MM.1S (cell line): ENCODE measurements around the gene MARCO.

ENCODE experiments used
- DNase-seq: peaks from one replicate; pipeline ENCODE4 v3.0.0-alpha.2; 2015
- H2AFZ ChIP-seq: fragments of 300-600 bp; sonication (generic); 2 replicates; pipeline ENCODE4 v1.6.0; 2016; ENCODE audit warnings: antibody characterized with exemption, low read length
- H3F3A ChIP-seq: fragments of 300-600 bp; sonication (generic); 2 replicates; pipeline ENCODE4 v1.6.1; 2016; ENCODE audit warnings: mild to moderate bottlenecking, antibody characterized with exemption, low read length, moderate library complexity, mixed read lengths; ENCODE audit not compliant: insufficient read depth
- H3K27ac ChIP-seq: fragments of 300-600 bp; sonication (generic); 2 replicates; pipeline ENCODE4 v1.5.1; 2016; ENCODE audit warnings: mild to moderate bottlenecking, low read length
- H3K27me3 ChIP-seq: fragments of 300-600 bp; sonication (generic); replicated peaks from 2 replicates; pipeline ENCODE4 v1.6.0; 2016; ENCODE audit warnings: low read length; ENCODE audit not compliant: insufficient read depth
- H3K36me3 ChIP-seq: fragments of 300-600 bp; sonication (generic); replicated peaks from 2 replicates; pipeline ENCODE4 v1.6.1; 2016; ENCODE audit warnings: mild to moderate bottlenecking, low read length, mixed read lengths; ENCODE audit not compliant: insufficient read depth
- H3K4me1 ChIP-seq: fragments of 300-600 bp; sonication (generic); 2 replicates; pipeline ENCODE4 v1.6.1; 2016; ENCODE audit warnings: low read length, mixed read lengths
- H3K4me2 ChIP-seq: fragments of 300-600 bp; sonication (generic); 2 replicates; pipeline ENCODE4 v1.6.0; 2016; ENCODE audit warnings: low read depth, low read length
- H3K4me3 ChIP-seq: fragments of 300-600 bp; sonication (generic); 2 replicates; pipeline ENCODE4 v1.5.1; 2016; ENCODE audit warnings: low read length, mixed read lengths
- H3K79me2 ChIP-seq: fragments of 300-600 bp; sonication (generic); 2 replicates; pipeline ENCODE4 v1.6.1; 2016; ENCODE audit warnings: mixed run types, low read length, mixed read lengths
- H3K9ac ChIP-seq: fragments of 300-600 bp; sonication (generic); 2 replicates; pipeline ENCODE4 v1.6.1; 2016; ENCODE audit warnings: low read length, mixed read lengths
- H3K9me2 ChIP-seq: fragments of 300-600 bp; sonication (generic); replicated peaks from 2 replicates; pipeline ENCODE4 v1.6.1; 2016; ENCODE audit warnings: mild to moderate bottlenecking, low read length, mixed read lengths; ENCODE audit not compliant: insufficient read depth
- H3K9me3 ChIP-seq: fragments of 300-600 bp; sonication (generic); replicated peaks from 2 replicates; pipeline ENCODE4 v1.6.1; 2016; ENCODE audit warnings: mild to moderate bottlenecking, low read length, mixed read lengths; ENCODE audit not compliant: insufficient read depth
- H4K20me1 ChIP-seq: fragments of 300-600 bp; sonication (generic); 2 replicates; pipeline ENCODE4 v1.6.1; 2016; ENCODE audit warnings: mild to moderate bottlenecking, low read length, moderate library complexity, mixed read lengths; ENCODE audit not compliant: insufficient read depth
- CTCF ChIP-seq: fragments of 300-600 bp; sonication (generic); IDR thresholded peaks from 2 replicates; pipeline ENCODE4 v1.5.1; 2016; ENCODE audit warnings: antibody characterized with exemption, low read length, mixed read lengths
- EZH2 ChIP-seq: fragments of 300-600 bp; sonication (generic); optimal IDR thresholded peaks from 2 replicates; pipeline ENCODE3; 2017; ENCODE audit warnings: low read depth, mild to moderate bottlenecking, antibody characterized with exemption, low read length, mixed read lengths
- EZH2phosphoT487 ChIP-seq: fragments of 300-600 bp; sonication (generic); IDR thresholded peaks from 2 replicates; pipeline ENCODE4 v1.6.1; 2018; ENCODE audit warnings: antibody characterized with exemption, low read length

Gene MARCO

DNA sequence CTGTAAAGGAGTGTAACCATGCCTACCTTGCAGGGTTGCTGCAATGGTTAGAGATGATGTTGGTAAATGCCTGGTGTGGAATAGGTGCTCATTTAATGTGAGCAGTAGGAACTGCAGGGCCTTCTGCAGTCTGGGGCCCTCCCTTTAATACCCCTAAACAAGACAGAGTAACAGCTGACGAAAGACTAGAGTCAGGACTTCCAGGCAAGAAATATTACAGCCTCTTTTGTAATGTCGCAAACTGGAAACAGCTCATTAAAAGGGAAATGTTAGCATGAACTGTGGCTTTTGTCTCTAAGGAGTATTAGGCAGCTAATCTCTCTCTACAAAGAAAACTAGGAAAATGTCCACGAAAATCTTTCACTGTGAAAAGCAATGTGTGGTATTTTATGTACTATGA, 26.0 kb downstream of the MARCO start:
- Histone ChIP-seq H3K4me1 (no peaks in the 10 kb centered on the region), H2AFZ (no peak overlapping the region), H3K27me3 (no peaks in the 10 kb centered on the region), H3K4me3 (no peak overlapping the region), H3K27ac (no peak overlapping the region), H3K9me2 (no peaks in the 10 kb centered on the region), H3K9me3 (no peaks in the 10 kb centered on the region), H4K20me1 (no peaks in the 10 kb centered on the region), H3K9ac (no peak overlapping the region), H3K79me2 (no peaks in the 10 kb centered on the region), H3K4me2 (no peak overlapping the region), H3F3A (no peaks in the 10 kb centered on the region), H3K36me3 (no peaks in the 10 kb centered on the region)
- DNase-seq, result no peak
- TF ChIP-seq CTCF, result no peak
- no peak for TF ChIP-seq EZH2phosphoT487
- no peak for TF ChIP-seq EZH2

GRCh38 chr2:118968961-118969733, 27.2 kb downstream of the MARCO start:
- Histone ChIP-seq H3K36me3 (no peaks in the 10 kb centered on the region), H3K27ac (no peak overlapping the region), H2AFZ (no peak overlapping the region), H3K9me3 (no peaks in the 10 kb centered on the region), H3K4me3 (no peak overlapping the region), H3F3A (no peaks in the 10 kb centered on the region), H3K27me3 (no peaks in the 10 kb centered on the region), H3K9me2 (no peaks in the 10 kb centered on the region), H3K79me2 (no peaks in the 10 kb centered on the region), H3K4me1 (no peaks in the 10 kb centered on the region), H4K20me1 (no peaks in the 10 kb centered on the region), H3K4me2 (no peak overlapping the region), H3K9ac (no peak overlapping the region)
- DNase-seq, result no peak
- TF ChIP-seq EZH2 (no peak), EZH2phosphoT487 (no peak), CTCF (no peak)

DNA sequence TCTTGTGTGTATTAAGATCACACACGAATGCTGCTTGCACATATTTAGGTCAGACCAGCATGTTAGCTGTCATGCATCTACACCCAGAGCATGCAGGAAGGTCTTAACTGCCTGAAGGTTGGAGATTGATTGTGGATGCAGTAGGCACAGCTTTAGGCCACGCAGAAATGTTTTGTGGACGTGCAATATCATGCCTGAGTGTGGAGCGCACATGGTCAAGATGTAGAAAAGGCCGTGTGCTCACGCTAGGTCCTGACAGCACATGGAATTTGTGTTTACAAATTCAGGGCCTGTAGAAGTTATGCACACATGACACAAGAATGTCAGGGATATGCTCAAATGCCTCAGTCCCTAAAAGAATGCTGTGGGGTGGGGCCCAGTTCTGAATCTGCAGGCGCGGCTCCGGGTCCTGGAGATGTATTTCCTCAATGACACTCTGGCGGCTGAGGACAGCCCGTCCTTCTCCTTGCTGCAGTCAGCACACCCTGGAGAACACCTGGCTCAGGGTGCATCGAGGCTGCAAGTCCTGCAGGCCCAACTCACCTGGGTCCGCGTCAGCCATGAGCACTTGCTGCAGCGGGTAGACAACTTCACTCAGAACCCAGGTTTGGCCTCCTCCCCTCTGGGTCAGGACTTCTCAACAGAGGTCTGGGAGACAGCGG, 27.9 kb downstream of the MARCO start:
- Histone ChIP-seq H3K4me3 (no peak overlapping the region), H3K9ac (no peak overlapping the region), H3F3A (no peaks in the 10 kb centered on the region), H3K79me2 (no peaks in the 10 kb centered on the region), H3K27ac (no peak overlapping the region), H3K4me1 (no peaks in the 10 kb centered on the region), H2AFZ (no peak overlapping the region), H3K4me2 (no peak overlapping the region), H3K36me3 (no peaks in the 10 kb centered on the region), H3K27me3 (no peaks in the 10 kb centered on the region), H3K9me3 (no peaks in the 10 kb centered on the region), H3K9me2 (no peaks in the 10 kb centered on the region), H4K20me1 (no peaks in the 10 kb centered on the region)
- TF ChIP-seq EZH2phosphoT487, result no peak
- no peak for TF ChIP-seq EZH2
- TF ChIP-seq CTCF, result no peak
- DNase-seq, result no peak
